Body of pancreas (tissue), 4 donors: Measurements from ENCODE around the gene ZDHHC13.

Source experiments
- POLR2A ChIP-seq, 3 donors: fragments of 450-650 bp; IDR thresholded peaks; one replicate each; pipeline ENCODE4 v1.6.1; 2016; ENCODE audit warnings: antibody characterized with exemption in 3 of 3, mild to moderate bottlenecking in 2 of 3
- TF ChIP-seq, protein P1 (sequence below), 7 experiments: fragments of 450-650 bp in 4 of 7; fragments of 200-600 bp in 3 of 7; sonication (generic) in 3 of 7; IDR thresholded peaks; one replicate each; pipeline ENCODE4 v1.5.1; 2016 to 2019; ENCODE audit warnings: antibody characterized with exemption in 7 of 7

DNA sequence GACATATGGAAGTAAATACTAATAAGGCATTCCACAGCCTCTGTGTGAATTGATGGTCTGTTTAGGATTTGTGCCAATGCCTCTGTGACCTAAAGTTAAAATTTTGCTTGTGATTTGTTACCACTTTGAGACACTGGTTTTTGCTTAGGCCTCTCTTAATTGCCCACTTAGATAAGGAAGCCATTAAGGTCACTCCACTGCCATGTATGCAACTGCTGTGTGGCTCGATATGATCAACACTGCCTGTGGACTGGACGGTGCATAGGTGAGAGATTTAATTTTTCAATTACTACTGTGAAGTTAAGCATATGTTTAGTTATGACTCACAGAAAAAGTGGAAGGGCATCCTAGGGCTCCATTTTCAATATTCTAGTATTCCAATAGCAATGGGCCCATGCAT lies 47.9 kb downstream of the ZDHHC13 start:
- no peak for TF ChIP-seq POLR2A (IDR thresholded peaks at IDR 0.05)
- TF ChIP-seq, protein P1, sequence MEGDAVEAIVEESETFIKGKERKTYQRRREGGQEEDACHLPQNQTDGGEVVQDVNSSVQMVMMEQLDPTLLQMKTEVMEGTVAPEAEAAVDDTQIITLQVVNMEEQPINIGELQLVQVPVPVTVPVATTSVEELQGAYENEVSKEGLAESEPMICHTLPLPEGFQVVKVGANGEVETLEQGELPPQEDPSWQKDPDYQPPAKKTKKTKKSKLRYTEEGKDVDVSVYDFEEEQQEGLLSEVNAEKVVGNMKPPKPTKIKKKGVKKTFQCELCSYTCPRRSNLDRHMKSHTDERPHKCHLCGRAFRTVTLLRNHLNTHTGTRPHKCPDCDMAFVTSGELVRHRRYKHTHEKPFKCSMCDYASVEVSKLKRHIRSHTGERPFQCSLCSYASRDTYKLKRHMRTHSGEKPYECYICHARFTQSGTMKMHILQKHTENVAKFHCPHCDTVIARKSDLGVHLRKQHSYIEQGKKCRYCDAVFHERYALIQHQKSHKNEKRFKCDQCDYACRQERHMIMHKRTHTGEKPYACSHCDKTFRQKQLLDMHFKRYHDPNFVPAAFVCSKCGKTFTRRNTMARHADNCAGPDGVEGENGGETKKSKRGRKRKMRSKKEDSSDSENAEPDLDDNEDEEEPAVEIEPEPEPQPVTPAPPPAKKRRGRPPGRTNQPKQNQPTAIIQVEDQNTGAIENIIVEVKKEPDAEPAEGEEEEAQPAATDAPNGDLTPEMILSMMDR (IDR thresholded peaks at IDR 0.05), result no peak
